DMS153 treated with DMSO at 0.1 percent for 48 hours (cell line): Measurements from ENCODE around the gene AKAP6.

Experiments
- DNase-seq: peaks from one replicate; lab custom pipeline; 2025; ENCODE audit not compliant: unreplicated experiment; lab: John Stamatoyannopoulos, UW

Gene AKAP6

GRCh38 chr14:32474478-32475195 lies 145.5 kb downstream of the AKAP6 start:
- DNase-seq, result no peak

- no peak for DNase-seq
These were observed 147.4 kb downstream of the AKAP6 start for GRCh38 chr14:32476532-32476931.

GRCh38 chr14:32477396-32477795 lies 148.3 kb downstream of the AKAP6 start:
- no peak for DNase-seq

GRCh38 chr14:32478050-32478449 lies 149.0 kb downstream of the AKAP6 start:
- DNase-seq, result no peak

GRCh38 chr14:32480337-32480736 lies 151.2 kb downstream of the AKAP6 start:
- no peak for DNase-seq

- no peak for DNase-seq
These were observed 152.6 kb downstream of the AKAP6 start for GRCh38 chr14:32481707-32482106.

GRCh38 chr14:32491416-32492016 lies 162.4 kb downstream of the AKAP6 start:
- no peak for DNase-seq

GRCh38 chr14:32492457-32492856 lies 163.4 kb downstream of the AKAP6 start:
- DNase-seq, result no peak

- no peak for DNase-seq
These were observed 165.7 kb downstream of the AKAP6 start for GRCh38 chr14:32494609-32495434.

- no peak for DNase-seq
These were observed 166.3 kb downstream of the AKAP6 start for GRCh38 chr14:32495435-32495734.

- DNase-seq, result no peak
These were observed 168.2 kb downstream of the AKAP6 start for GRCh38 chr14:32497248-32497647.

GRCh38 chr14:32507029-32507984 lies 178.2 kb downstream of the AKAP6 start:
- no peak for DNase-seq

- DNase-seq, result no peak
These were observed 179.2 kb downstream of the AKAP6 start for GRCh38 chr14:32508281-32508680.

GRCh38 chr14:32509632-32510187 lies 180.6 kb downstream of the AKAP6 start:
- no peak for DNase-seq

- DNase-seq, result no peak
These were observed 181.7 kb downstream of the AKAP6 start for GRCh38 chr14:32510815-32511214.

- no peak for DNase-seq
These were observed 183.2 kb downstream of the AKAP6 start for GRCh38 chr14:32512348-32512747.

- no peak for DNase-seq
These were observed 183.7 kb downstream of the AKAP6 start for GRCh38 chr14:32512813-32513212.

- DNase-seq, result no peak
These were observed 184.5 kb downstream of the AKAP6 start for GRCh38 chr14:32513571-32514009.

GRCh38 chr14:32514236-32514635 lies 185.1 kb downstream of the AKAP6 start:
- DNase-seq, result no peak

GRCh38 chr14:32514681-32515080 lies 185.6 kb downstream of the AKAP6 start:
- no peak for DNase-seq
